ENCODE measurements around the gene XRN1.
"Not testable (repeated sequence)": the region's sequence is repeated elsewhere in the genome, so short reads cannot be mapped to it uniquely, and the experiment has no call there.

XRN1 gene, protein sequence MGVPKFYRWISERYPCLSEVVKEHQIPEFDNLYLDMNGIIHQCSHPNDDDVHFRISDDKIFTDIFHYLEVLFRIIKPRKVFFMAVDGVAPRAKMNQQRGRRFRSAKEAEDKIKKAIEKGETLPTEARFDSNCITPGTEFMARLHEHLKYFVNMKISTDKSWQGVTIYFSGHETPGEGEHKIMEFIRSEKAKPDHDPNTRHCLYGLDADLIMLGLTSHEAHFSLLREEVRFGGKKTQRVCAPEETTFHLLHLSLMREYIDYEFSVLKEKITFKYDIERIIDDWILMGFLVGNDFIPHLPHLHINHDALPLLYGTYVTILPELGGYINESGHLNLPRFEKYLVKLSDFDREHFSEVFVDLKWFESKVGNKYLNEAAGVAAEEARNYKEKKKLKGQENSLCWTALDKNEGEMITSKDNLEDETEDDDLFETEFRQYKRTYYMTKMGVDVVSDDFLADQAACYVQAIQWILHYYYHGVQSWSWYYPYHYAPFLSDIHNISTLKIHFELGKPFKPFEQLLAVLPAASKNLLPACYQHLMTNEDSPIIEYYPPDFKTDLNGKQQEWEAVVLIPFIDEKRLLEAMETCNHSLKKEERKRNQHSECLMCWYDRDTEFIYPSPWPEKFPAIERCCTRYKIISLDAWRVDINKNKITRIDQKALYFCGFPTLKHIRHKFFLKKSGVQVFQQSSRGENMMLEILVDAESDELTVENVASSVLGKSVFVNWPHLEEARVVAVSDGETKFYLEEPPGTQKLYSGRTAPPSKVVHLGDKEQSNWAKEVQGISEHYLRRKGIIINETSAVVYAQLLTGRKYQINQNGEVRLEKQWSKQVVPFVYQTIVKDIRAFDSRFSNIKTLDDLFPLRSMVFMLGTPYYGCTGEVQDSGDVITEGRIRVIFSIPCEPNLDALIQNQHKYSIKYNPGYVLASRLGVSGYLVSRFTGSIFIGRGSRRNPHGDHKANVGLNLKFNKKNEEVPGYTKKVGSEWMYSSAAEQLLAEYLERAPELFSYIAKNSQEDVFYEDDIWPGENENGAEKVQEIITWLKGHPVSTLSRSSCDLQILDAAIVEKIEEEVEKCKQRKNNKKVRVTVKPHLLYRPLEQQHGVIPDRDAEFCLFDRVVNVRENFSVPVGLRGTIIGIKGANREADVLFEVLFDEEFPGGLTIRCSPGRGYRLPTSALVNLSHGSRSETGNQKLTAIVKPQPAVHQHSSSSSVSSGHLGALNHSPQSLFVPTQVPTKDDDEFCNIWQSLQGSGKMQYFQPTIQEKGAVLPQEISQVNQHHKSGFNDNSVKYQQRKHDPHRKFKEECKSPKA (N-terminal part only)
- 209 to 248 reads per million in 2 donors for total RNA-seq

DNA sequence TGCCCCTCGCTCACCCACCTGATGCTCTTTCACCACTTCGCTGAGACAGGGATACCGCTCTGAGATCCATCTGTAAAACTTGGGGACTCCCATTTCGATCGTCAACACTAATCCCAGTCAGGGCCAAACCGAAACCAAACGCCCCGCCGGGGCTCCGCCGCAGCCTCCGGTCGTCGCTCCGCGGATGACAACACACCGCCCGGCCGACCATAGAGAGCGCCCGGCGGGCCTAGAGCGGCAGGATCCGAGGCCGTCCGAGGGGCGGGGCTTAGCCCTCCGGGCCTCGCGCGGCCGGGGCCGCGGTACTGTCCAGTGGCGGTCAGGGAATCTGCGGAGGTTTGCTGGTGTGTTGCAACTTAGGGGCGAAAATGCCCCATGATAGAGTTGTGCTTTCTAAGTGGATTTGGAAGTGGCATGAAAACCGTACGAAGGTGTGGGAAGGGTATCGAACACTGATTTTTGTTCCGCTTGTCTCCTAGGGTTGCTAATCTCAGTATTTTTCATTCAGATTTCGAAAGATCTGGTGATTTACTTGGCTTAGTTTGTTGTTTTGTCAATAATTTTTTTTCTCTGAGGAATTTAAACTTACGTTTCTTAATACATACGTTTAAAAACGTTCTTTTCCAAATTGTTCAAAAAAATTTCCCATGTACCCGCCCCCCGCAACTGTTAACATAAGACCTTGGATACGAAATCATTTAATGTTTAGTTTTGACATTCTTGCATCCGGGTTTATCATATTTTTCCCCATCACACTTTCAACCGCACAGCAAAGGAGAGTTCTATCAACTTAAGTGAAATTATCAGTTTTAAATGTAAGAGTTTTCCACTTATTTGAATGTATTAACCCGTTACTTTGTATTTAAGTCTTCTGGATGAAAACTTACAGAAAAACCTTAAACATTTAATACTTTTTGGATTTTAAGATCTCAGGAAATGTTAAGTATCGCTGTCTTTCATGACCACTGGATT lies at the start of gene XRN1:
TSS of gene XRN1 (minus strand) at position 186 of the 972 bp plus-strand sequence. CDS start at position 93, 93 bp downstream.
- peak; percentile 95 for DNase-seq

DNA sequence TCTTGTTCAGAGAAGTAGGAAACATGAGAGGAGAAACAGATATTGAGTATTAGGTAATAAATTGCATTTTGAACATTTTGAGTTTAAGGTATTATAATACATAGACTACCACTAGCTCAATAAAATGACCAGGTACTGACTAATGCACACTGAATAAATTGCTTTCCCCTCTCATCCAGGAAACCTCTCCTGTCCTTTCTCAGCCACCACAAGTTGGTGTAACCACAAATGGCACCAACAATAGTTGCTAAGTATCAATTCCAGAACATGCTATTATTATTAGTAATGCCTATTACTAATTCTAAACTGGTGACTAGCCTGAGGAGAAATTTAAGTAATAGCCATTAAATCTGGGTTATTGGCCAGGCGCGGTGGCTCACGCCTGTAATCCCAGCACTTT lies 47.3 kb upstream of the XRN1 start:
- DNase-seq, result no peak

DNA sequence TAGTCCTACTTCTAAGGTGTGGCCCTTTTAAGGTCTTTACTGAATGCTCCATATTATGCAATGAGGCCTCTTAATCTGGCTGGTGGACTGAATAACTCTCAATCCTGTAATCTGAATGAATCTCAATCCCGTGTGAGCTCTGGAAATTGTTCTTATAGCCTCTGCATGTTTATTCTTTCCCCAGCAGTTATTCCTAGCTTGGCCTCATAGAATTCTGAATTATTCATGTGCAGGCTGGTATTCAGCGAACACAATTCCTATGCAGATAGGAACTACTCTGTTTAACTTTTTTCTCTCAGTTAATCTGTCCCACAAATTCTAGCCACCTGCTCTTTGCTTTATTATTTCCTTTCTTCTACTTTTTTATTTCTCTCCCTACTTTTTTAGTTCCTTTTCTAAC lies 44.3 kb upstream of the XRN1 start:
- DNase-seq, result no peak

DNA sequence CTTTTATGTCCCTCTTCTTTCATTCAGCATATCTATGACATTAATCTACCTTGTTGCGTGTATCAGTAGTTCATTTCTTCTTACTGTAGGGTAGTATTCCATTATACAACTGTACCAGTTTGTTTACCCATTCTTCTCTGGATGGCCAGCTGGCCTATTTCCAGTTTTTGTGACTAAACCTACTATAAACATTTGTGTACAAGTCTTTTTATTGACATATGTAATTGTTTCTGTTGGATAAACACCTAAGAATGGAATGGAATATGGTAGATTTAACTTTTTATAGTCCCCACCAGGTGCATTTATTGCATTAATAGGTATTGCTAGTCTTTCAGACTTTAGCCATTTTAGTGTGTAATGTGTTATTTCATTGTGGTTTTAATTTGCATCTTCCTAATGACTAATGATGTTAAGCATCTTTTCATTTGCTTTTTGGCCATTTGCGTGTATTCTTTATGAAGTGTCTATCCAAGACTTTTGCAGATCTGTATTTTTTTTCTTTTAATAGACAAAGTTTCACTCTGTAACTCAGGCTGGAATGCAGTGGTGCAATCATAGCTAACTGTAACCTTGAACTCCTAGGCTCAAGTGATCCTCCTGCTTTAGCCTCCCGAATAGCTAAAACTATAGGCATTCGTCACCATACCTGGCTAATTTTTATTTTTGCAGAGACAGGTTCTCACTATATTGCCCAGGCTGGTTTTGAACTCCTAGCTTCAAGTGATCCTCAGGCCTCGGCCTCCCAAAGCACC lies 41.9 kb upstream of the XRN1 start:
- no peak for DNase-seq

DNA sequence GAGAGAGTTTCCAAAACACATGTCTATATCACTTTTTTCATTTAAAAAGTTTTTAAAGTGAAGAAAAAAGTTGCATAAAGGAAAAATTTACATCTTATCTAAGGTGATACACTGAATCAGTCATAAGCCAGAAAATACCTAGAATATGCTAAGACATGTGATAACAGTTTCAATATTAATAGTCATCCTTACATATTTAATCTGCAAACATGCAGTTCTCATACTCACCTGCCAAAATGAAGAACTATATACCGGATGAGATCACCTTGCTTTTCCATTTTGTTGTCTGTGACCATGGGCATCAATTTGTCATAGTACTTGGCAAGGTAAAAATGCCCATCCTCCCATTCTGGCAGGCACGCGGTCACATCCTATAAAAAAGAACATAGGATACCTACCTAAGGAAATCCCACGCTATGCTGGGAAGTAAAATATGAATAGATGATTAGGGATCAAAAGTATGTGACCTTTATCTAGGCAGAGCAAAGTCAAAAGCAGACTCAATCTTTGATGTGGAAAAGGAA lies 37.1 kb upstream of the XRN1 start:
- DNase-seq, result no peak

DNA sequence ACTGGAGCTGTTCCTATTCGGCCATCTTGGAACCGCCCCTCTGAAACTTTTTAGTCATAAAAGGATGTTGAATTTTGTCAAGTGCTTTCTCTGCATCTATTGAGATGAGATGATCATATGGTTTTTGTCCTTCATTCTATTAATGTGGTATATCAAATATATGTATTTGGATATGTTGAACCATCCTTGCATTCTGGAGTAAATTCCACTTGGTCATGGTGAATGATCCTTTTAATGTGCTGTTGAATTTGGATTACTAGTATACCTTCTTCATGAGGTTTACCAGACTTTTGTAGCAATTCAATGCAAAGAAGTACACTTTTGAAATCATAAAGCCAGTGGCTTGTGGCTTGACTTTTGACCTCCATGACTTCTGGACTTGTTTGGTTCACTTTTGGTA lies 33.4 kb upstream of the XRN1 start:
- DNase-seq, result no peak

DNA sequence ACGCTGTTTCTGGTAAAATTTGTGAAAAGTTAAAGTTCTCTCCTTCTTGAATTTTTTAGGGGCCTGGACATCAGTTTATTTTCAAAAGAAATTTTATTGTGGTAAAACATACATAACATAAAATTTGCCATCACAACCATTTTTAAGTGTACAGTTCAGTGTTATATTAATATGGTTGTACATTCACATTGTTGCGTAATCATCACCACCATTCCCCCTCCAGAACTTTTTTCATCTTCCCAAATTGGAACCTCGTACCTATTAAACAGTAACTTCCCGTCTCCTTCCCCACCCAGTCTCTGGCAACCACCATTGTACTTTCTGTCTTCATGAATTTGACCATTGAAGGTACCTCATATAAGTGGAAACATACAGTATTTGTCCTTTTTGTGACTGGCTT lies 23.0 kb upstream of the XRN1 start:
- no peak for DNase-seq

DNA sequence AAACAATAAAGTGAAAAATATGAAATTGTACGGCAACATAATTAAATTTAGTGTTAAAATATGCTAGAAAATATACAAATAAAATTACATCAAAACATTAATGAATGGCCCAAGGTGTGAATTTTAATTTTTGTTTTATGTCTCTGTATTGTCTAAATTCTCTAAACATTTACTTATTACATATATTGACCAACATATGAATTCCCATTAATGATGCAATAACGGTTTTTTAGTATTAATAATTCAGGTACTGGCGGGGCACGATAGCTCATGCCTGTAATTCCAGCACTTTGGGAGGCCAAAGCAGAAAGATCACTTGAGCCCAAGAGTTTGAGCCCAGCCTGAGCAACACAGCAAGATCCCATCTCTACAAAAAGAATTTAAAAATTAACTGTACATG lies 20.6 kb upstream of the XRN1 start:
- no peak for DNase-seq

DNA sequence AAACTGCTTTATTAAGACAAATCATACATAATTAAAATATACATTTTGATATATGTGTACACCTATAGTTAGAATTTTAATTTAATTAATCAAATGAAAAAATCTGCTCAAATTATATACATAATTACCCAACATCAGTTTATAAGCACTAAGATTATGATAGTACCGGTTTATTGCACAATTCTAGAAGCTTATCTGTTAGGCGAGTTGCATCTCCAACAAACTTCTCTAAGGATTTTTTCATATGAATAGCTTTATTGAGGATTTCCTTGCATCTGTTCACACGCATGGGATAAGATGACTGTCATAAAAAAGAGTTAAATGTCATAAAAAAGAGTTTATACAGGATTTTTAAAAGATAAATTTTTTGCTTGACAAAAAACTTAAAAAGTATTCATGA lies 19.9 kb upstream of the XRN1 start:
- DNase-seq, result no peak

DNA sequence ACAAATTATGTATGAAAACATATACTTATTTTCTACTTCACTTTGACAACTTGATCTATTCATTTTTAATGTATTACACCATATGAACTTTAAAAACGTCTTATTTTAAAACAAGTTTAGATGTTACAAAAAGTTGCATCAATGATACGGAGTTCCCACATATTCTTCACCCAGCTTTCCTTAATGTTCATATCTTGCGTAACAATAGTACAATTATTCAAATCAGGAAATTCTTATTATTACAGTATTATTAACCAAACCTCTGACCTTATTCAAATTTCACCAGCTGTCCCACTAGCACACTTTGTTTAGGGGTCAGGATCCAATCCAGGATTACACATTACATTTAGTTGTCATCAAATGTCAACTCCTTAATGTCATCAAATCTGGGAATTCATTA lies 12.9 kb upstream of the XRN1 start:
- DNase-seq, result no peak

DNA sequence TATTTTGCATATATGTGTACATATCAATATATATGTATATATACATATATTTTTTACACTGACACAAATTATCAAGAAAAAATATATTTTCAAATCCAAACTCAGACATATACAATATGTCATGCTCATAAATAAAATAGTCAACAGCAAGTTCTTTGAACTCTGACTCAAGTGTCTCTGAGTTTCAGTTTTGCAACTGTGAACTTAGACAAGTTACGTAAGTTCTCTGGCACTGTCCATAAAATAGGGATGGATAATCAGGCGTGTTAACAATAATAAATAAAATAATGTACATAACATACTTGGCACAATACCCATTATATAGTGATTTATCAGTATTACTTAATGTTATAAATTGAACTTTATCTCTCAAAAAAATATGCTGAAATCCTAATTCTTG lies 12.1 kb upstream of the XRN1 start:
- DNase-seq, result no peak

DNA sequence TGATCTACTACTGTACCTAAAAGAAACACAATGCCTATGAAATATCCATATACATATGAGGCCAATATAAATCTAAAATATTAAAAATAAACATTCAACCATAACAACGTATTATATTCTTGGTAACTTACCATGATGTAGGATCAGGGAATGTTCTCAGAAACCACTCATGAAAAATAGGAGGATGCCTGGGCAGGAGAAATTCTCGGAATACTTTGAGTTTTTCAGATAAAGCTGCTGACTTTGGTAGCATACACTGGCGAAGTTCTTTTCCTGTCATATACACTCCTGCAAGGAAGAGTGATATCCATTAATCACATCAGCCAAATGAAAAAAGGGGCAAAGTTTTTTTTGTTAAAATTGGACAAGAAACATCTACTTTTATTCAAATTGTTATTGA lies 11.3 kb upstream of the XRN1 start:
- no peak for DNase-seq

DNA sequence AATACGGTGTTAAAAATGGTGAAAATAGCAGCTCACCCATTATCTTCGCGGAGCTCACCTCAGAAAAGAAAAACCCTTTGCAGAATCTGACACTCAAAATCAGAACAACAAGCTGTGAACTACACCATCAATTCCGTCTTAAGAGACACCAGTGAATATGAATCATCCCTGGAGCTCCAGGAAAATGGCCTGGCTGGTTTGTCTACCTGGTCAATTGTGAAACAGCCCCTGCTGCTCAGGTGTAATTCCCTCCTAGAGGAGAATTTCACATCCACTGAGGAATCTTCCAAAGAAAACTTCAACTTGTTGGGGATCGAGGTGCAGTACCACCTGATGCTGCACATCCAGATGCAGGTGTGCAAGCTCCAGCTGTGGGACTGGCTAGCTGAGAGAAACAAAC lies 3.0 kb upstream of the XRN1 start:
- no peak for DNase-seq

DNA sequence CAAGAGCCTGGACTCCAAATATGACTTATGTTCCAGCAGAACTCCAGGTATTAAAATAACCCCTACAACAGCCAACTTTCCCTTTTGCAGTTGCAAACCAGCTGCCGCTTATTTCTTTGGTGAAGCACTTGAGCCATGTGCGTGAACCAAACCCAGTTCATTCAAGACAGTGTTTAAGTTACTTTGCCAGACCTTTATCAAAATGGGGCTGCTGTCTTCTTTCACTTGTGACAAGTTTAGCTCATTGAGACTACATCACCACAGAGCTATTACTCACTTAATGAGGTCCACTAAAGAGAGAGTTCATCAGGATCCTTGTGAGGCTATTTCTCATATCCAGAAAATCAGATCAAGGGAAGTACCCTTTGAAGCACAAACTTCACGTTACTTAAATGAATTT lies 2.4 kb upstream of the XRN1 start:
- DNase-seq, result no peak

DNA sequence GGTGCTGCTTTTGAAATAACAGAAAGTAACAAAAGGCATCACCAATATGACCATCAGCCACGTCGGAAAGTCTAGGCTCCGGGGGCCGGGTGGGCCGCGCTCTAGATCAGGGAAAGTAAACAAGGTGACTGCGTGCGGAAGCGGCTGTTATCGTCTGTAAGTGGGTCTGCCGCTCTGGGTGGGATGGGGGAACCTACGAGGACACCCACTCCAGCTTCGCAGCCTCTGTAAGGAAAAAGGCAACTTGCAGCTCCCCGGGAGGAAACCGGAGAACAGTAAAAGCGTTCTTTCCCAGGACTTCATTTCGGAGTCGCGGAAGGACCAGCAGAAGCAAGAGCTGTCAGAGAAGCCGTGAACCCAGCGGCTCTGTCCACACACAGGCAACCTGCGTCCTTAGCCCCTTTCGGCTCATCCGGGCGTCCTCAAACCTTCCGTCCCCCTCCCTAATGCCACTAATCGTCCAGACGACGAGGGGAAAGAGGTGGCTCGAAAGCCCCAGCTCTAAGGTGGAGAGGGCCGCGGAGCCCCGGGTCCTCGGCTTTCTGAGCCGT lies 461 bp downstream of the XRN1 start:
- peak; percentile 18 for DNase-seq

DNA sequence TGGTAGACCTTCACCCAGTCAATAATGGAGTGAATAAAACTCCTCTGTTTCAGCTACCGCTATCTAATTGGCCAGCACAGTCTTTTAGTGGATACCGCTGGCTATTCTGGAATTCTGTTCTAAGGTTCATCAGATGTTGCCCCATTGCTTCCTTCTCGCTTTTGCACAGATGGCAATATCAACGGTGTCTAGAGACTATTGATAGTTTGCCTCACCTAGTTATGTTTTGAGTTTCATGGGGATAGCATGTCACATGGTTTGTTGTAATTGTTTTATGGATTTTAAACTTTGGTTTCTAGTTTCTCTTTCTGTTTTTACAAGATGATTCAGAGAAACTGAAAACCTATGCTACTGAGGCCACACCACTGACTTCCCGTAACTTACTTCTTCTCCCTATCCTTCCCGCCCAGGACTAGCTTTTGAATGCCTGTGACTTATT lies 2.0 kb downstream of the XRN1 start:
- no peak for DNase-seq

DNA sequence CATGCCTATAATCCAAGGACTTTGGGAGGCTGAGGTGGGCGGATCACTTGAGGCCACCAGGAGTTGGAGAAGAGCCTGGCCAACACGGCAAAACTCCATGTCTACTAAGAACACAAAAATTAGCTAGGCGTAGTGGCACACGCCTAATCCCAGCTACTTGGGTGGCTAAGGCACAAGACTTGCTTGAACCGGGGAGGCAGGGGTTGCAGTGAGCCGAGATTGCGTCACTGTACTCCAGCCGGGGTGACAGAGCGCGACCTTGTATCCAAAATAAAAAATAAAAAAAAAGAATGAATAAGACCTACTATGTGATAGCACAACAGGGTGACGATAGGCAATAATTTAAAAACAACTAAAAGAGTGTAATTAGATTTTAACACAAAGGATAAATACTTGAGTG lies 3.5 kb downstream of the XRN1 start:
- DNase-seq, result no peak

DNA sequence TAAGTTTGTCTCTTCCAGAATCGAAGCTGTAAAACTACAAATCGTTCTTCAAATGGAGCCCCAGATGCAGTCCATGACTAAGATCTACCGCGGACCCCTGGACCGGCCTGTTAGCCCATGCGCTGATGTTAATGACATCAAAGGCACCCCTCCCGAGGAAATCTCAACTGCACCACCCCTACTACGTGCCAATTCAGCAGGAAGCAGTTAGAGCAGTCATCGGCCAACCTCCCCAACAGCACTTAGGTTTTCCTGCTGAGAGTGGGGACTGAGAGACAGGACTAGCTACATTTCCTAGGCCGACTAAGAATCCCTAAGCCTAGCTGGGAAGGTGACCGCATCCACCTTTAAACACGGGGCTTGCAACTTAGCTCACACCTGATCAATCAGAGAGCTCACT lies 4.8 kb downstream of the XRN1 start:
- not testable (repeated sequence) for DNase-seq

DNA sequence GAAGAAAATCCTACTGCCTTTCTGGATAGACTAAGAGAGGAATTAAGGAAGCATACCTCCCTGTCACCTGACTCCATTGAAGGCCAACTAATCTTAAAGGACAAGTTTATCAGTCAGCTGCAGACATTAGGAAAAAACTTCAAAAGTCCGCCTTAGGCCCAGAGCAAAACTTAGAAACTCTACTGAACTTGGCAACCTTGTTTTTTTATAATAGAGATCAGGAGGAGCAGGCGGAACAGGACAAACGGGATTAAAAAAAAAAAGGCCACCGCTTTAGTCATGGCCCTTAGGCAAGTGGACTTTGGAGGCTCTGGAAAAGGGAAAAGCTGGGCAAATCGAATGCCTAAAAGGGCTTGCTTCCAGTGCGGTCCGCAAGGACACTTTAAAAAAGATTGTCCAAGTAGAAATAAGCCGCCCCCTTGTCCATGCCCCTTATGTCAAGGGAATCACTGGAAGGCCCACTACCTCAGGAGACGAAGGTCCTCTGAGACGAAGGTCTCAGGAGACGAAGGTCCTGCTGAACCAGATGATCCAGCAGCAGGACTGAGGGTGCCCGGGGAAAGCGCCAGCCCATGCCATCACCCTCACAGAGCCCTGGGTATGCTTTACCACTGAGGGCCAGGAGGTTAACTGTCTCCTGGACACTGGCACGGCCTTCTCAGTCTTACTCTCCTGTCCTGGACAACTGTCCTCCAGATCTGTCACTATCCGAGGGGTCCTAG lies 8.2 kb downstream of the XRN1 start:
- not testable (repeated sequence) for DNase-seq

DNA sequence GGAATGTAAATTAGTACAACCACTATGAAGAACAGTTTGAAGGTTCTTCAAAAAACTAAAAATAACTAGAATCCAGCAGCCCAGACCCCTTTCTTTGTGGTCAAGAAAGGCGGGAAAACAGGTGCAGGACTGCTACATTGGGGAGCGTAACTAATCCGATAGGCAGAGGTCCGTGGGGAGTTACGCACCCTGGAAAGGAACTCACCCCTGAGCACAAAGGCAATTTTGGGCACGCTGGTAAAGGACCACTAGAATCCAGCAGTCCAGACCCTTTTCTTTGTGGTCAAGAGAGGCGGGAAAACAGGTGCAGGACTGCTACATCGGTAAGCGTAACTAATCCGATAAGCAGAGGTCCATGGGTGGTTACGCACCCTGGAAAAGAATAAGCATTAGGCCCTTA lies 9.7 kb downstream of the XRN1 start:
- not testable (repeated sequence) for DNase-seq

All from T-helper 9 cell (primary cell).